ENCODE results near the gene HSD17B12.

Gene HSD17B12

DNA sequence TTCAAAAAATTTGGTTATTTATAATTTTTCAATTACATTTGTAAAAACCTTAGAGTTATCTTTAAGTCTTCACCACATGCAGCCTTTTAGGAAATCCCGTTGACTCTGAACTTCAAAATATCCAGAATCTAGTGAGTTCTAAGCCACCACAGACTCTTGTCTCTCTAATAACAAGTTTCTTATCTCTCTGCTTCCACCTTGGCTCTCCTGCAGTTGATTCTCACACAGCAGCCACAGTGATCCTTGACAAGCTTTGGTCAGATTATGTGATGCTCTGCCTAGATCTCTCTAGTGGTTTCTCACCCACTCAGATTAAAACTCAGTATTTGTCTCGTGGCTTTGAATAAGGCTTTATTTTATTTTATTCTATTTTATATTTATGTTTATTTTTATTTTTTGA, 8.6 kb downstream of the HSD17B12 start:
- no peak for DNase-seq

DNA sequence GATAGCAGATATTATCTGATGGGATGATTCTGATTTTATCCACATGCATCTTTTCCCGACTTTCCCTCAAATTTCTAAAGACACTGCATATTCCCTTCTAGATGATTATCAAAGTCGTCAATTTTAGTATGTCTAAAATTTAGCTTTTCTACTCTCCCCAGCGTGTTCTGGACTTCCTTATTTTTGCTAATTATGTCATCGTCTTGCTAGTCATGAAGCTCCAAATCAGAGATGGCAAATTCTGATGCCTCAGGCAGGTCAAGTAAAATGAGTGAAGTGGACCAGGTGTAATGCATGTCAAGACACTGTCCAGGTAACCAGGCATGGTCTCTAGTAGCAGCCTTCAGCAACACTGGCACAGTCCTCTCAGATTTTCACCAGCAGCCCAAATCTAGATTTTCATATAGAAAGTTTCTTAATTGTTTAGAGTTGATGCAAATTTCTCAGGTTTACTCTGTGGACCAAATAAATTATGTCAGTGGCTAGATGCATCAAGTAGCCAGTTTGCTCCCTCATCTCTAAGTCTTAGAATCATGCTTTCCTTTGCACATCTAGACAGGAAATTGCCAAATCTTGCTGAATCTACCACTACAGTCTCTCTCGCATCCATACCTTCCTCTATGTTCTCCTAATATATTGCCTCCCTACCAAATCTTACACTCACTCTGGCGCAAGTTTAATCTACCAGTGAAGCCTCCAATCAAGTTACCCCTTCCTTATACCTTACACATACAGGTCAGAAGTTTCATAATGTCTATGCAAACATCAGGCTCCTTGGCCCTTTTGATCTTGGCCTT, 10.6 kb downstream of the HSD17B12 start:
- DNase-seq, result no peak

DNA sequence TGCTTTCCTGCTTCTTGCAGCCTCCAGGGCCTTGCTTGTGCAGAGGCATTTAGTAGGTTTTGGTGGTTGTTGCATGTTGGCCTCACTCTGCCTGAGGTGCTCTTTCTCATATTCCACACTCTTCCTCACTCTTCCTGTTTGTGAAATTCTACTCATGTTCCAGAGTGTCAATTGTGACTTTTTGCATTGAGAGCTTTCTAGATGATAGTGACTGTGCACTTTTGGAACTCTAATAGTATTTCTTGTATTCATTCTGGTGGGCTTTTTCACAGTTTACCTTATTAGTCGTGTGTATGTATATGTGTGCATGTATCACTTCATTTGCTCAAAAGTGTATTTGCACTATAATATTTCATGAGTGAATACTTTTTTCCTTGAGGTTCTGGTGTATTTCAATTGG, 11.3 kb downstream of the HSD17B12 start:
- no peak for DNase-seq

DNA sequence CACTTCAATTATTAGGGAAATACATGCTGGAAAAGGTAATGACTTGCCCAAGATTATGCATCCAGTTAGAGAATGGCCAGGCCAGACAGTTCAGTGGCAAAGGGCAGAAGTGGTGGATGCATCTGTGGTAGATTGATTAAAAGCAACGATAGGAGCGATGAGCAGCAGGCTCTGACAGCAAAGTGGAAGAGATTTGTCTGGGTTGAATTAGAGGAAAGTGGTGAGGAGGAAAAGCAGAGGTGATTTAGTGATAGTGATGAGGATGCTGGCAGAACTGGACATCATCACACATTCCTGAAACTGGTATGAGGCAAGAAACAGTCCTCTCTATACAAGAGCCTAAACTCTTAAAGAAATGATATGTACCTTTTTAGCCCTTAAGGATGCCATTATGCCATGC, 12.5 kb downstream of the HSD17B12 start:
- DNase-seq, result no peak

DNA sequence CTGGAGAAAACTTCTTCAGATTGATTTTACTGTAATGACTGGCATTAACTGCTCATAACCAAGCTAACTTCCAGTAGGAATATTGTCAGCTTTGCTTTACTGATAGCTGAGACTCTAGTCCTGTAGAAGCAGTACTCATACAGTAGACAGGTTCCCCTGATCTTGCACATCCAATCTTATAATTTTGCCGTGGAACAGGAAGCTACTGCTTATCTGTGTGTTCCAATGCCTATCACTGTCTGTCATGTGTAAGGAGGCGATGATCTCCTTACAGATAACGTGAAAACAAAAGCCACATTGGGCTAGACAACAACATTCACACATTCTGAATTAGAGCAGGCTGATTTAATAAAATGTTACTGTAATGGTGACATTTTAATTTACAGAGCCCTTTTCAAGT, 13.2 kb downstream of the HSD17B12 start:
- DNase-seq, result no peak

DNA sequence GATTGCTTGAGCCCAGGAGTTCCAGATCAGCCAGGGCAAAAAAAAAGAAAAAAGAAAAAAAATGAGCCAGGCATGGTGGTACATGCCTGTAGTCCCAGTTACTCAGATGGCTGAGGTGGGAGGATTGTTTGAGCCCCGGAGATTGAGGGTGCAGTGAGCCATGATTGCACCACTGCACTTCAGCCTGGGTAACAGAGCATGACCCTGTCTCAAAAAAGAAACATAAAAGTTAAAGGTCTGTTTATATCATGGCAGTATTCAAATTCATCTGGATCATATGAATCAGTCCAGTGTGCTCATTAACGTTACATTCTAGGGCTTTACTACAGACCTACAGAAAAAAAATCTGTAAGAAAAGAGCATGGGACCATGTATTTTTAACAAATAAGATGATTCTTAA, 13.9 kb downstream of the HSD17B12 start:
- DNase-seq, result no peak

DNA sequence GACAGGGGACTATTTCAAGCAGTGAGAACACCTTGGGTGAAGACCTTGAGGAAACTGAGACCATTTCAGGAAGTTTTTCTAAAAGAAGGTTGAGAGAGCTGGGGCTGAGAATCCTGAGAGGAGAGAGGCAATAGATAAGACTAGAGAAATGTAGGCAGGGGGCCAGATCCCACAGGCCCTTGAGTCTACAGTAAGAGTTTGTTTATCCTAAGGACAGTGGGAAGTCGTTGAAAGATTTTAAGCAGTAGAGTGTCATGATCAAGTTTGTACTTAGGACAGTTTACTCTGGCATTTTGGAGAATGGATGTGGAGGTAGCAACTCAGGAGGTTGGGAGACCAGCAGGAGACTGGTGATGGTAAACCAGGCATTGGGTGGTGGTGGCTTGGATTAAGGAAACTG, 17.1 kb downstream of the HSD17B12 start:
- no peak for DNase-seq

DNA sequence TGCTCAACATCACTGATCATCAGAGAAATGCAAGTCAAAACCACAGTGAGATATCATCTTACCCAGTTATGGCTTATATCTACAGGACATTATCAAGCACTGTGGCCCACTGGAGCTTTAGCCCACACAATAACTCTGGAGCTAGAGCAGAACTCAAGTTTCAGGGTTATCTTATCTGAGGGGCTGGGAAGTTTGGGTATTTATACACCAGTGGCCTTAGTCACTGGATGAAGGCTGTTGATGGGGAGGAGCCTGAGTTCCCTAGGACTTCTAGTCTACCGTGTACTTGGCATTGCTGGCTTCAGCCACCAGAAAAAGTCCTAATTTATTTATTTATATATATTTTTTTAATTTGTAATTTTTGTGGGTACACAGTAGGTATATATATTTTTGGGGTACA, 19.3 kb downstream of the HSD17B12 start:
- no peak for DNase-seq

DNA sequence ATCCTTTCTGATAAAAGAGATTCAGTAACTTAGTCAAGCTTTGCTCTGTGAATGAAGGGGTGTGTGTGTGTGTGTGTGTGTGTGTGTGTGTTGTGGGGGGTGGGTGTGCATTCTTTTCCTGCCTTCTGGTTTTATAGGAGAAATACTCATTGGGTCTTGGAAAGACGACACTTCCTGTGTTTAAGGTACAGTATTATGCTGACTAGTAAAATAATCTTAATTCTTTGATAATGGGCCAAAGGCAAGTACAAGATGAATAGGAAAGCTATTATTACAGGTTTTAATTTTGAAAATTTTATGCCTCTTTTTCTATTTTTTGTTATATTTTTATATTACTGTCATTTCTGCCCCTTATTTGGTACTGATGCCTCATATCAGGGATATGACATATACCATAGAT, 26.1 kb downstream of the HSD17B12 start:
- DNase-seq, result no peak

DNA sequence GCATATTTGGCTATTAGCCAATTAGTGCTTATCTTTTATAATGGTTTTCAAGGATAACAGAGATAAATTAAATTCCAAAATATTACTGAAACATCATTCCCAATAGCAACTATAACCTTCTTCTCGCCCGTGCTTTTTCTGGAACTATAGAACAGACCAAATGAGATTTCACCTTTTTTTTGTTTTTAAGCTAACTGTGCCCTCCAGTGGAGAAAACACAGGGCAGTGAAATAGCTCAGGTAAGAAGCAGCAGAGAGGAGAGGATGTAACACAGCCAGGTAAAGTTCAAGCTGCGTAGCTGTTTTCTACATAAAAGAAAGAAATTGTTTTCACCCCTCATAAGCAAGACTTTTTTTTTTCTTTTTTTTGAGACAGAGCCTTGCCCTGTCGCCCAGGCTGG, 28.2 kb downstream of the HSD17B12 start:
- no peak for DNase-seq

DNA sequence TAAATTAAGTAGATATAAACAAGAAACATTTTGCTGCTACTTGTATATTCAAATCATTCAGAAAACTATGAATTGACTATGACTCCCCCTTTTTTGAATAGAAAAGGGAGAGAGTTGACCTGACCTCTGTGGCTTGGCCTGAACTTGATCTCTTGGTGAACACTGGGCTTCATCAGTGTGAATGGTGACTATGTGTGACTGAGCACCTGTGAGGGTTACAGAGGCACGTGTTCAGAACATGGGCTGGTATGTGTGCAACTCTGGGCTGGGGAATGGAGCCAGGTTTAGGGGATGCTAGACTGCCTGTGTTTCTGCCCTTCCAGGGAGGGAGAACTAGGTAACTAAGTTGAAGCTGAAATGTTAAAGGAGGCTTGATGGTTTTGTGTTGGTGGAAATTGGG, 29.2 kb downstream of the HSD17B12 start:
- no peak for DNase-seq

DNA sequence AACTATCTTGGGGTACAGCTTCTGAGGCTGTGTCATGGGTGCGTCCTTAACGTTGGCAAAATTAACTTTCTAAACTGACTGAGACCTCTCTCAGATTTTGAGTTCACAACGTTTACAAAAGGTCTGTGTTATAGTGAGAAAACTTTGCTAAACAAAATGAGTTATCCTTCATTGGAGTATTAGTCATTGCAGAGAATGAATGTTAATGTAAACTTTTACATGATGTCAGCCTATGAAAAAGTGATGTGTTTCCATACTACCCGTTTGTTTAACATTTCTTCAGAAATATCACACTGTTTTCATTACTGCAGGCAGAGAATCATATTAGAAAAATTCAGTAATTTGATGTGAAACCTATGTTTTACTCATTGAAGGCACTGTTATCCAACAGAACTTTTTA, 32.1 kb downstream of the HSD17B12 start:
- no peak for DNase-seq

DNA sequence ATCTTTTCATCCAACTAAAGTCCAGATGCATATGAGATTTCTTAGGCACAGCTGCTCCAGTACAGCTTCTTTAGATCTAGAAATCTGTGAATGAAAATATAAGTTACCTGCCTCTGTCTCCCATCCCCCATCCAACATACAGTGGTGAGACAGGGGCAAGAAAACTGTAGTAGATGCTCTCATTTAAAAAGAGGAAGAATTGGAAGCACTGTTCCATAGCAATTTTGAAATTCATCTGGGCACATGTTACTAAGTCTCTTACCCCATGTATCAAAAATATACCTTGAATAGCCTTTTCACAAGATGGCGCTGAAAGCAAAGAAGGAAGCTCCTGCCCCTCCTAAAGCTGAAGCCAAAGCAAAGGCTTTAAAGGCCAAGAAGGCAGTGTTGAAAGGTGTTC, 37.8 kb downstream of the HSD17B12 start:
- DNase-seq, result no peak

DNA sequence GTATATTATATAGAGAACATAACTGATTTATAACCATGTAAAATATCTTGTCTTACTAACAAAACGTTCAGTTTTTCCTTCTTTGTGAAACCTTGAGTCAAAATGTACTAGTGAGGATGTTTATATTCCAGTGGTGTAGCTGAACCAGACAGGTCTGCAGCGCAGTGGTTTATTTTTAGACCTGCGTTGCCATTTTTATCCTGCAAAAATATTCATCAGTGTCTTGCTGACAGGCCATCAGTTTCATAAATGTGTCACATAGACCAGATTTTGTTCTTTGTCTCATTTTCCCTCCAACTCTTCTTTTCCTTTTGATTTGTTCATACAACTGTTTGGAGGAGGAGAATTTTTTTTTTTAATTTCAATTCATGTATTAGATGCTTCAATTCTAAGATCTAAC, 43.1 kb downstream of the HSD17B12 start:
- no peak for DNase-seq

DNA sequence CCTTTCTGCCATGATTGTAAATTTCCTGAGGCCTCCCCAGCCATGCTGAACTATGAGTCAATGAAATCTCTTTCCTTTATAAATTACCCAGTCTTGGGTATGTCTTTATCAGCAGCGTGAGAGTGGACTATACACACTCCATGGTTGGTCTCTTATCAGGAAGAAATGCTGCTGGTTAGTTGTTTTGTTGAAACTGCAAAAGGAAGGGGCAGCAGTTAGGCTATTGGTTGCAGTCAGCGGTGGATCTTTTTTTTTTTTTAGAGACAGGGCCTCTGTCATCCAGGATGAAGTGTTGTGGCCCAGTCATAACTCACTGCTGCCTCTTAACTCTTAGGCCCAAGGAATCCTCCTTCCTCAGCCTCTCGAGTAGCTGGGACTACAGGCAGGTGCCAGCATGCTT, 51.7 kb downstream of the HSD17B12 start:
- no peak for DNase-seq

DNA sequence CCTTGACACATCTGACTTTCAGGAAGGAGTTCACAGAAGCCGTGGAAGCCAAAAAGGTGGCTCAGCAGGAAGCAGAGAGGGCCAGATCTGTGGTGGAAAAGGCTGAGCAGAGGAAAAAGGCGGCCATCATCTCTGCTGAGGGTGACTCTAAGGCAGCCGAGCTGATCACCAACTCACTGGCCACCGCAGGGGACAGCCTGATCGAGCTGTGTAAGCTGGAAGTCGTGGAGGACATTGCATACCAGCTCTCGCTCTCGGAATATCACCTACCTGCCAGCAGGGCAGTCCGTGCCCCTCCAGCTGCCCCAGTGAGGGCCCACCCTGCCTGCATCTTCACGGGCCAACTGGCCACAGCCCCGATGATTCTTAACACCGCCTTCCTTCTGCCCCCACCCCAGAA, 53.7 kb downstream of the HSD17B12 start:
- DNase-seq, result no peak

DNA sequence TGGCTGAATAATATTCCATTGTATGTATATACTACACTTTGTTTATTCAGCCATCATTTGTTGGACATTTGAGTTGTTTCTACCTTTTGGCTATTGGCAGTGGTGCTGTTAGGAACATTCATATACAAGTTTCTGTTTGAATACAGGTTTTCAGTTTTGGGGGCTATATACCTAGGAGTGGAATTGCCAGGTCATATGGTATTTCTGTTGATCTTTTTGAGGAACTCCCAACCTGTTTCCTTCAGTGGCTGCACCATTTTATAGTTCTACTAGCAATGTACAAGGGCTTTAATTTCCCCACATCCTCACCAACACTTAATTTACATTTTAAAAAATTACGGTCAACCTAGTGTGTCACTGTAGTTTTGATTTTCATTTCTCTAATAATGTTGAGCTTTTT, 54.6 kb downstream of the HSD17B12 start:
- DNase-seq, result no peak

DNA sequence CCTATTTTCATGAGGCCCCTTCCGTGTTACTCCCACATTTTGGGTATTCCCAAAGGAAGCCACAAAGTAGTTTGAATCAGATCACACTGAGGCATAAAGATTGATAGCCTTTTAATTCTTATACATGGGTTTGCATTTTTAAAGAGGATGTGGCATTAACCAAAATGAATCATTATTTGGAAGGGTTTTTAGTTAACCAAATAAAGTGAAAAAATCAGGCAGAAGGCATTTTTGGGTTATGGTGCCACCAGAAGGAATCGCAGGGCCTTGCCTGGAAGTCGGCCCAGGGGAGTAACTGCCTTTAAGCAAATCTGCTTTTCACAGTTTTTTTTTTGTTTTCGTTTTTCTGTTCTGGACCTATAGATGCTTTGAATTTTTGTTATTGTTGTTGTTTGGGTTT, 55.4 kb downstream of the HSD17B12 start:
- no peak for DNase-seq

DNA sequence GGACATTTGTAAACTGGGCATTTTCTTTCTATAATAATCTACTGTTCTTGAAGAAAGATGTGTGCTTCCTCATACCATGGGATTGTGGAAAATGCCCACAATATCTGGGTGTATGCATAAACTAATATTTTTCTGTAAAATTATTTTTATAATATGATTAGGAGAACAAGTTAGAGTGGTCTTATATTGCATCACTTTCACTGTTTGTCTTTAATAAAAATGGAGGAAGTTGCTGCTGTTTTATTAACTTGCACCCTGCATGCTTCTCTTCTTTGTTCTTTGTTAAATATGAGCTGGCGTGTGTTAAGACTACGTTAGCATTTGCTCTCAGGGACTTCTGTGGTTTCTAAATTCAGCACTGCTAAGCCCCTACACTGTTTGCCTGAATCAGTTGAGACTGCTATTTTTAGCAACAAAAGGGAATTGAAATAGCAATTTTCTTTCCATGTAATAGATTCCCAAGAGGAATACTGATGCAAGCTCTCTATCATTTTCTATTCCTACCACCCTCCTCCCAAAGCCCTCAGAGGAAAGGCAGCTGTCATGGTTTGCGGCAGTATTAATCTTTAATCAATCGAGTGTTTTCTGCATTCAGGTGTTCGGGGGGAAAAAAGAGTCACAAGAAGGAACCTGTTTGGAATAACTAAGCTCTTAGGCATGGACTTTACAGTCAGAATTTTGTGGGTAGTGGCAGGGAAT, 56.1 kb downstream of the HSD17B12 start:
- no peak for DNase-seq

DNA sequence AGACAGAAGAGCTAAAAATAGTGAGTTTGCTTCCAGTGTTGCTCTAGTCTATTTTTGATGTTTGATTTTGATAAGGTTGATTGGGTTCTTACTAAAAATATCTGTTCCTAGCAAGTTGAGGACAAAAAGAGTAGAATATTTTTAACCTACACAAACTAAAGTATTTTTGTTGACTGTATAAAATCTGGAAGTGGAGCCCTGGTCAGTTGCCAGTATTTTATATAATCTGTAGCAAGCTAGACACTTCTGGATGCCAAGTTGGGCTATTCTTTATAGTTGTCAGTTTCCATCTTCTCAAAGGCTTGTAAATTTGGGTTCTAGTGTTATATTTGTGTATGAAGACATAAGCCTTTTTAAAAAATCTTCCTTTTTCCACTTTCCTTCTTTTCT, 56.7 kb downstream of the HSD17B12 start:
- DNase-seq, result no peak

DNA sequence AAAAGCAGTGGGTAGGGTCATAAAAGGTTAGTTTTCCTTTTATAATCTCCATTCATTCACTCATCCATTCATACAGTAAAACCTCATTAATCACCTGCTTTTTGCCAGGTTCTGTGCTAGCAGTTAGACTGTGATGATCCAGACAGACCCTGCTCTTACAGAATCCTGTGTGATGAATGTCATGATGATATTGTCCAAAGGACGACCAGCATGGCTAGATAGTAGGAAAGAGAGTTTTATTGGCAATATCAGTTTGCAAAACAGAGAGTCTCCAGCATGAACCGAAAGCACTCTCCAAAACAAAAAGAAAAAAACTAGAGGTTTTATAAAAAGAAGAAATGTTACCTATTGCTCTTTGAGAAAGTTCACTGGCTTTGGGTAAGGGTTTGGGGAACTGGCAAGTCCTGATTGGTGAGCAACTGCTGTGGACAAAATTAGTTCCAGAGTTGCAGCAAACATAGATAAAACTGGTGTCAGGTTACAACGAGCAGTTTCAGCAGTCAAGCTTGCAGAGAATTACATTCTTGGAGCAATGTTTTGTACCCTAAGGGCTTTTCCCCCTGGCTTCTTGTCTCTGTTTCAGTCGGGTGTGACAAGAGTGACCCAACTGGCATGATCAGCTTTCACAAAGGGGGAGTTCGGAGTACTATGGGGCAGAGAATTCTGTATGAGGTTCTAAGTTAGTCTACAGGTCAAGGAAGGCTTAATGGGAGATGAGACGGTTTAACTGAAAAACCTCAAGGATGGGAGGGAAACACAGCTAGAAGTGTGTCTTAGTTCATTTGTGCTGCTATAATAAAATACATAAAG, 58.3 kb downstream of the HSD17B12 start:
- no peak for DNase-seq

DNA sequence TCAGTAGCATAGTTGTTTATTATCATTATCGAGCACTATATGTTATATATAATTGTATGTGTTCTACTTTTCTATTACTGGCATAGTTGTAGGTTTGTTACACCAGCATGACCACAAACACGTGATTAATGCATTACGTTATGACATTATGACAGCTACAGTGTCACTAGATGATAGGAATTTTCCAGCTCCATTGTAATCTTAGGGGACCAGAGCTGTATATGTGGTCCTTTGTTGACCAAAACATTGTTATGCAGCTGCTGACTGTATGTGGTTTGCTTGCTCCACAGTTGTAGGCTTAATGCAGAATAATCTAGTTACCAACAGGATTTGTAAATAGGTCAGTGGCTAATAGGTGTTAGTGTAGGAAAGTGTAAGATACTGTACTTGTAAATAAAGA, 66.1 kb downstream of the HSD17B12 start:
- DNase-seq, result no peak

DNA sequence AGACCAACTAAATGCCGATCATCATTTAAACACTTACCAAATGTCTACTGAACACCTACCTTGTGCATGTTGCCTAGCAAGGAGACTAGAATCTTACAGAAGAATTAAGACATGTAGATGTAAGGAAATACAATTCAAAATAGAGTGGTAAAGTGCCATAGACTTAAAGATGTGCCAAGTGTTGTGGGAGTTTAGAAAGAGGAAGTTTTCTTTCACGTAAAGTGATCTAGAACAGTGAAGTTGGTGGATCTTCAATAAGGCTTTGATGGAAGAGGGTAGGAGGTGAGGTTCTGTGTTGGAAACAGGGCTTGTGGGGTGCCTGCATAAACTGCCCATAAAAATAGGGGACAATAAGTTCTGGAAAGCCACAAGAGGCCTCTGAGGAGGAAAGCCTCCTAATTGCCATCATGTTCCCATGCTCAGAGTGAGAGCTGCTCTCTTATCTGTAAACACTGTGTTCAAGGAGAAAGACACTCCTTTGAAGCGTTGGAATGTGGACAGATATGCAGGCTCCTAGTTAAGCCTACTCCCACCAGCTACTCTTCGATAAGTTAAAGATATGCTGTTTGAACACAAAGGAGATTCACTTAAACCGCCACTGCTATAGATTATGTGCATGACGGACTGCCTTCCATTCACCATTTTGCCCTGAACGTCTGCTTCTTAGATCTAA, 66.7 kb downstream of the HSD17B12 start:
- no peak for DNase-seq

All from activated naive CD4-positive, alpha-beta T cell (primary cell).